GDM1 (cell line): ENCODE measurements around the gene ZNF30.
"Not testable (repeated sequence)": the region's sequence is repeated elsewhere in the genome, so short reads cannot be mapped to it uniquely, and the experiment has no call there.

ENCODE experiments used
- DNase-seq: peaks from one replicate; lab custom pipeline; 2025; lab: John Stamatoyannopoulos, UW

ZNF30 gene

DNA sequence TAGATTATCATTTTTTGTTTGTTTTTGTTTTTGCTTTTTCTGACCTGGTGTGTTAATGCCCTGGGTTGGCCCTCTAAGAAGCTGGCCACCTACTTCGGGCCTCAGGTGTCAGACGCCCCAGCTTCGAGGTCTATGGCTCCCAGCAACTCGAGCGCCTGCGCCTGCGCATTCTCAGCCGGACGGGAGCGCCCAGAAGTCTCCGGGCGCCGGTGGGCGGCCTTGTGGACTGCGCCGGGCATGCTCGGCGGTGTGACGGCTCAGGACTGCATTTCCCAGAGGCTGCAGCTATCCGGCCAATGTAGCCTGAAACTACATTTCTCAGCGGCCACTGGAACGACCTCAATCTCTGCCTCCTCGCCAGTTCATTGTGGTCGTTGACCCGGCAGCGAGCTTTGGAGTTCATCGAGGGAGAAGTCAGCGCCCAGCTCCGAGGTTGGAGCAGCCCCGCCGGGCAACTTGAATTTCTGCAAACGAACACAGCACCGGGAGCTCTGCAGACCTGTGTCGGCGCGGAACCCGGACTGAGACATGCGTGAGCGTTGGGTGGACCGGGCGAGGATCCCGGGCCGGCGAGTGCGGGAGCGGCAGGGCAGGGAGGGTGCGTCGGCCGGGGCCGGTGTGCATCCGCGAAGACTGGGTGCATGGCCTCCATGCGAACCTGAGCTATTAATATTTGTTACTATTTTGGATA is at the start of gene ZNF30:
TSS of gene ZNF30 (plus strand) at position 219 of the 691 bp plus-strand sequence. CDS start 3,045 bp downstream, outside the sequence.
- peak; percentile 69 for DNase-seq

DNA sequence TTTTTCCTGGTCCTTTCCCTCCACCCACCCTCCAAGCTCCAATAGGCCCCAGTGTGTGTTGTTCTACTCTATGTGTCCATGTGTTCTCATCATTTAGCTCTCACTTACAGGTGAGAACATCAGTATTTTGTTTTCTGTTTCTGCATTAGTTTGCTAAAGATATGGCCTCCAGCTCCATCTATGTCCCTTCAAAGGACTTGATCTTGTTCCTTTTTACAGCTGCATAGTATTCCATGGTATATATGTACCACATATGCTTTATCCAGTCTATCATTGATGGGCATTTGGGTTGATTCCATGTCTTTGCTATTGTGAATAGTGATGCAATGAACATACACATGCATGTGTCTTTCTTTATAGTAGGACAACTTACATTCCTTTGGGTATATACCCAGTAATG is 47.1 kb upstream of the ZNF30 start:
- no peak for DNase-seq

DNA sequence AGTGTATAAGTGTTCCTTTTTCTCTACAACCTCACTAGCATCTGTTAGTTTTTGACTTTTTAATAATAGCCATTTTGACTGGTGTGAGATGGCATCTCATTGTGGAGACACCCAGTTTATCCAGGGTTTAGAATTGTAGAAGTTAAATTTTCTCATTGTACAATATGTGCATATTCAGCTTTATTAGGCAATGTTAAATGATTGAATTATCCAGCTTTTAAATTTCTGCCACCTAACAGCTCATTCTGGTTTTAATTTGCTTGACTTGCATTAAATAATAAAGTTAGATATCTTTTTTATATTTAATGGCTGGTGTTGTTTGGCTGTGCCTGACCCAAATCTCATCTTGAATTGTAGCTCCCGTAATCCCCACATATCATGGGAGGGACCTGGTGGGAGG is 46.7 kb upstream of the ZNF30 start:
- no peak for DNase-seq

DNA sequence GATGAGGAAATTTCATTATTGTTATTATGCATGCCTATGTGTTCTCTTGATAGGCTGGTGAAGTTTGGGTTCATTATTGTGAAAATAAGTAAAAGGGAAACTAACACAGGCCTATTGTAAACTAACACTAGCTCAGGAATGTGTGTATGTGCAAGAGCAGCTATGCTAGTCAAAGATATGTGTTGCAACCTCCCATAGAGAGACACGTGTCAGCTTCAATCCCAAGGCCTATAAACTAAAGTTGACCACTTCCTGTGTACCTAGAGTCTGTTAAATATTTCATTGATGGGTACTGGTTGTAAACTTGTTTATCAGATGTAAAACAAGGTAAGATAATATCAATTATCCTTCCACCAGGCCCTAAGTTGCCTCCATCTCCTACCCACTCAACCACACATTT is 44.7 kb upstream of the ZNF30 start:
- DNase-seq, result no peak

DNA sequence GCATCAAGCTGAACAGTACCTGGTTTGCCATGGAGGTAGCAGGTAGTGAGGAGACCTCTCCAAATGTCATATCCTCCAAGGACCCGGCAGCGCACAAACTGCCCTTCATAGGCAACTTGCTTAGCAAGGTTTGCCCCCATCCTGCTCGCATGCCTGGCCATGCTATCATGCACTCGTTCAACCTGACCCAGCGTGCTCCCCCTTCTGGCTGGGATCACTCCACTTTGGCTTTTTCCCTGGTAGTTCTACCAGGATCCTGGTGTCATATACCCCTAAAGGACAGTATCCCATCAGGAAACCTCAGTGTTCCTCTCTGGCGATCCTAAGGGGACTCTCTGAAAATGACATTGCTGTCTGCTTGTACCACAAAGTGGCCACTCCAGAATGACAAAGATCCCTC is 38.6 kb upstream of the ZNF30 start:
- no peak for DNase-seq

DNA sequence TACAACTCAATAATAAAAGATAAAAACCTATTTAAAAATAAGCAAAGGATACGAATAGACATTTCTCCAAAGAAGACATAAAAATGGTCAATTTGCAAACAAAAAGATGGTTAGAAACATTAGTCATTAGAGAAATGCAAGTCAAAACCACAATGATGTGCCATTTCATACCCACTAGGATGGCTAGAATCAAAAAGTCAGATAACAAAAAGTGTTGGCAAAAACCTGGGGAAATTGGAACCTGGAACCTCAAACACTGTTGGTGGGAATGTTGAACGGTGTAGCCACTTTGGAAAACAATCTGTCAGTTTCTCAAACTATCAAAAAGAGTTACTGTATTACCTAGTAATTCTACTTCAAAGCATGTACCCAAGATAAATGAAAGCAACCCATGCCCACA is 26.5 kb upstream of the ZNF30 start:
- no peak for DNase-seq

DNA sequence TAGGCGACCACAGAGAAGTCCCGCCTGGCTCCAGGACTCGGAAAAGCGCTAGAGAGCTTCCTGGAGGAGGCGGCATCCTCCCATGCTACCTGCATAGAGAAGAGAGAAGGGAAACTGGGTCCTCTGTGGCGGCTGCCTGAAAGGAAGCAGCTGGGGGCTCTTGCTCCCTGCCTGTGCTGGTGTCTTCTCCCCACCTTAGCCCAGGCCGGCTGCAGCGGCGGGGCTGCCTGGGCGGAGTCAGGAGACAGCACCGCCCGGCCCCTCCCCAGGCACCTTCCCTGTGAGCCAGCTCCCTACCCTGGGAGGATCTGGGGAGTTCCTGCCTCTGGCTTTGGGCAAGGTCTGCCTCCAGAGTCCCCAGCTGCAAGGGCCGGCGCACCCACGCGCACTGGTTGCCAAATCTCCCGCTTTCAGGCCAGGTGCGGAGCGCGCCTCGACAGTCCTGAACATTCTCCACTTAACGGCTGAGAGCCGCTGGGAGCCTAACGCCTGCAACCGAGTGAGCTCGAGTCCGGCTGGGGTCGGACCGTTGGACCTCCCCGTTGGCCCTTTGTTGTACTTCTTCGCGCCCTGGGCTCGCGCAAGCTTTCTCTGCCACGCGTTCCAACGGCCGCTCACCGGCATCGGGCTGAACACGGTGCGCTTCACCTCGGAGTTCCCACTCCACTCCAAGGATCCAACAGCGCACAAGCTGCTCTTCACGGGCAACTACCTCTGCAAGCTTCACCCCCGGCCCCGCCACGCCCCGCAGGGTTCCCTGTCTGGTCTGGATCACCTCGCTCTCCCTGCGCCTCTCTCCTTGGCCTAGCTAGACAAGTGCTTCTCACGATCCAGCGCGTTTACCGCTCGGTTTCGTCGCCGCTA is 21.8 kb upstream of the ZNF30 start:
- no peak for DNase-seq

DNA sequence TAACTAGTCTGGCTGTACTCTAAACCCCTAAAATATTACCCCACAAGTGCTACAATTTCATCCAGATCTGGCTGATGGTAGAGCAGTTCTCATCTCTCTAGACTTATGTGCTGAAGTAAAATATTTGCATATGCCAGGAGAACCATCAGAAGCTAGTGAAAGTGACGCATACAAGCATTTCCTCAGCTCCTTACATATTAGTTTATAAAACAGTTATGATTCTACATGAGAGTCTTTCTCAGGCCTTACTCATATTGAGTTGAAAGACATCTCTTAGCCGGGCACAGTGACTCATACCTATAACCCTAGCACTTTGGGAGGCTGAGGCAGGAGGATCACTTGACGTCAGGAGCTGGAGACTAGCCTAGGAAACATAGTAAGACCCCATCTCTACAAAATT is 15.9 kb upstream of the ZNF30 start:
- no peak for DNase-seq

DNA sequence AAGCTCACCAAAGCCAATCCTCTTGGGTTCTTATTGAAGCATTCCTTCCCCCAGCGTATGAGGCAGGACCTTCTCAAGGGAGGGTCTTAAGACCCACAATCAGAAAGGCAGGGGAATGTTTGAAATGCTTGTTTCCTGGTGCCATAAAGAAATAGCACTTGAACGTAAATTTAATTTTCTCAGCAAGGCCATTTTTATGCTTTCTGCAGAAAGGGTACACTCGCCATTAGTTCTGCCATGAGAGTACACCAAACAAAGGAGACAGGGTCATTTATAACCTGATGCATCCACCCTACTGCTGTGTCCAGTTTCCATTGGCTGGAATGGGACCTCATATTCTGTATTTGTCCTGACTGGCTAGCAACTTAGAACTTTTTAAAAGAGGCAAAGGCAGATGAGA is 9.6 kb upstream of the ZNF30 start:
- not testable (repeated sequence) for DNase-seq

DNA sequence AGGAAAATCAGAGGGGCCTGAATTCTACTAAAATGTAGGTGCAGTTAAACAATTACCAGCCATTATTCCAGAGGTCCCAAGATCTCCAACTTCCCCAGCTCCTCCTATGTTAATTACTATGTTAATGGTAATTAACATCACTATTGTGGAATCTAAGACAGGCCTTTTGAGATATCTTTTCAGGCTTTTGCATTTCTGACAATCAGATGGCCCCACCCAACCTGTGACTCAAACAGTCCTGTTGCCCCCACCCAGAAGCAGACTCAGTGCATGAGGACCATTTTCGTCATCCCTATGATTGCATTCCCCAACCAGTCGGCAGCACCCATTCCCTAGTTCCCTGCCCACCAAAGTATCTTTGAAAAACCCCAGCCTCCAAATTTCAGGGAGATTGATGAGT is 8.5 kb upstream of the ZNF30 start:
- no peak for DNase-seq

DNA sequence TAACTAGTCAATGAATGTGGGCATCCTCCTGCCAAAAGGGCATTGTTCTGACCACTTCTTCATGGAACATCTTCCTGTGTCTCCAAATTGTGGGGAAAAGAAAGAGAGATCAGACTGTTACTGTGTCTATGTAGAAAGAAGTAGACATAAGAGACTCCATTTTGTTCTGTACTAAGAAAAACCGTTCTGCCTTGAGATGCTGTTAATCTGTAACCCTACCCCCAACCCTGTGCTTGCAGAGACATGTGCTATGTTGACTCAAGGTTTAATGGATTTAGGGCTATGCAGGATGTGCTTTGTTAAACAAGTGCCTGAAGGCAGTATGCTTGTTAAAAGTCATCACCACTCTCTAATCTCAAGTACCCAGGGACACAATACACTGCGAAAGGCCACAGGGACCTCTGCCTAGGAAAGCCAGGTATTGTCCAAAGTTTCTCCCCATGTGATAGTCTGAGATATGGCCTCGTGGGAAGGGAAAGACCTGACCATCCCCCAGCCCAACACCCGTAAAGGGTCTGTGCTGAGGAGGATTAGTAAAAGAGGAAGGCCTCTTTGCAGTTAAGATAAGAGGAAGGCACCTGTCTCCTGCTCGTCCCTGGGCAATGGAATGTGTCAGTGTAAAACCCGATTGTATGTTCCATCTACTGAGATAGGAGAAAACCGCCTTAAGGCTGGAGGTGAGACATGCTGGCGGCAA is 6.5 kb upstream of the ZNF30 start:
- not testable (repeated sequence) for DNase-seq

DNA sequence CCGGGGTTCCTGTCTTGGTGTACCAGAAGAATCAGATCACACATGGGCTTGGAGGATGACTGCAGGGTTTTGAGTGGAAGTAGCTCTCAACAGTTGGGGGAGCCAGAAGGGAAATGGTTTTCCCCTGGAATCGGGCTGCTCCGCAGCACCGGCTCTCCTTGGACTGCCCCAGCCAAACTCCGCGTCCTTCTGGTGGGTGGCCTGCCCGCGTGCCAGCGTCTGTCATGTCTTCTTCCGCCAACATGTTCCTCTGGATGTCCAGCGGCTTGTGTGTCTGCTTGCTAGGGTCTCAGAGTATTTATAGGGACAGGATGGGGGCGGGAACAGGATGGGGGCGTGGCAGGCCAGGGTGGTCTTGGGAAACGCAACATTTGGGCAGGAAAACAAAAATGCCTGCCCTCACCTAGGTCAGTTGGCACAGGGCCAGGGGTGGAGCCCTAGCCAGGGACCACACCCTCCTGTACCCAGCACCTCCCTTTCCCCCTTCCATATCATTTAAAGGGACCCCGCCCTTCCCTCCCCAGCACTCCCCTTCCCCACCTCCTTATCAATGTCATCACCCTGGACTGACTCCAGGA is 1.3 kb upstream of the ZNF30 start:
- DNase-seq, result no peak

DNA sequence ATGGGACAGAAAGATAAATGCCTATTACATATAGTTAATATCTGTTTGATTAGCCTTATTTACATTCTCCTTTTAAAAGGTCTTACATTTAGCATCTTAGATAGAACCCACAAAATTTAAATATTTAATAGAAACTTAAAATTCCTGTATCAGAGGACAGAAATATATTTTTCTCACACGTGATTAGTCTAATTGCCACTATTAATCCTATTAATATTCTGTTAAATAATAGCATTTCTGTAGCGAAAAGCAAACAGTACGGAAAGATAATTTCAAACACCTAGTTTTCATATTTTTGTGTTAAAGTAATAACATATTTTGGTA is 380 bp upstream of the ZNF30 start:
- DNase-seq, result no peak

DNA sequence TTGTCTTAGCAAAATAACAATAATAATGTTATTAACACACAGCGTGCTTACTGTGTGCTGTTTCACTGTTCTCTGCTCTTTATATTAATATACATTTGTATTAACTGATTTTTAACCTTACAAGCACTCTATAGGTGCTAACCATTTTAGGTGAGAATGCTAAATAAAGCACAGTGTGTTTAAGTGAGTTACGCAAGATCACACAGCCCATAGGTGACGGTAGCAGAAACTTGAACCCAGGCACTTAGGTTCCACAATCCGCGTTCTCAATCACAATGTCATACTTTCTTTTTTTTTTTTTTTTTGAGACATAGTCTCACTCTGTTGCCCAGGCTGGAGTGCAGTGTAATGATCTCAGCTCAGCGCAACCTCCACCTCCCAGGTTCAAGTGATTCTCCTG is 5.8 kb downstream of the ZNF30 start:
- no peak for DNase-seq

DNA sequence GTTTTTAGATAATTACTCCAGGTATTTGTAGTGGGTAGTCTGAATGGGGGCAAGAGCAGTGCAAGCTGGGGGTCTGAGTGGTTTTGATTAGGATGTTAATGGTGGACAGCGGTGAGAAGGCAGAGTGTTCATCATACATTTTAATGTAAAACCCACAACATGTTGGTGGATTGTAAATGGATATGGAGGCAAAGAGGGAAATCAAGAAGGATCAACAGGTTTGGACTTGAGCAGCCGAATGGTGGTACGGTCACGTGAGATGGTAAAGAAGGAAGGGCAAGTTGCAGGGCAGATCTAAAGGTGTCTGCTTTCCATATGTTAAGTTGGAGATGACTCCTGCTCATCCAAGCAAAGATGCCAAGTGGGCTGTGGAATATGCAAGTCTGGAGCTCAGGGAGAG is 9.5 kb downstream of the ZNF30 start:
- DNase-seq, result no peak

DNA sequence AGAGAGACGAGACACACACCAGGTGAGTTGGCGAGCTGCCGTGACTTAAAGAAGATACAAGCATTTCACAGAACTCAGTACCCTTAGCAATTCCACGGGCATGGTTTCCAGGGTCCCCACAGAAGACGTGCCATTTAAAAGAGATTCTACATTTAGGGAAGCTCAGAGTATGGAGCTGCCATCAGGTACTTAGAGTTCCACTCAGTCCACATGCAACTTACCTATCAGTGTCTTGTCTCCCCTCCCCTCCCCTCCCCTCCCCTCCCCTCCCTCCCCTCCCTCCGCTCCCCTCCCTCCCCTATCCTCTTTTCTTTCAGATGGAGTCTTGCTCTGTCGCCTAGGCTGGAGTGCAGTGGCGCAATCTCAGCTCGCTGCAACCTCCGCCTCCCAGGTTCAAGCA is 12.2 kb downstream of the ZNF30 start:
- no peak for DNase-seq

DNA sequence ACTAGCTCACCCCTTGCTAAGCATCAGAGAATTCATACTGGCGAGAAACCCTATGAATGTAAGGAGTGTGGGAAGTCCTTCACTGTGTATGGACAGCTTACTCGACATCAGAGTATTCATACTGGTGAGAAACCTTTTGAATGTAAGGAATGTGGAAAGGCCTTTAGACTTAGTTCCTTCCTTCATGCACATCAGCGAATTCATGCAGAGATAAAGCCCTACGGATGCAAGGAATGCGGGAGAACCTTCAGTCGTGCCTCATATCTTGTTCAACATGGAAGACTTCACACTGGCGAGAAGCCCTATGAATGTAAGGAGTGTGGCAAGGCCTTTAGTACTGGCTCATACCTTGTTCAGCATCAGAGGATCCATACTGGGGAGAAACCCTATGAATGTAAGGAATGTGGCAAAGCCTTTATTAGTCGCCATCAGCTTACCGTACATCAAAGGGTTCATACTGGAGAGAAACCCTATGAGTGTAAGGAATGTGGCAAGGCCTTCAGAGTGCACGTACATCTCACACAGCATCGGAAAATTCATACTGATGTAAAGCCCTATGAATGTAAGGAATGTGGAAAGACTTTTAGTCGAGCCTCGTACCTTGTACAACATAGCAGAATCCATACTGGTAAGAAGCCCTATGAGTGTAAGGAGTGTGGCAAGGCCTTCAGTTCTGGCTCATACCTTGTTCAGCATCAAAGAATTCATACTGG is 17.3 kb downstream of the ZNF30 start:
- no peak for DNase-seq

DNA sequence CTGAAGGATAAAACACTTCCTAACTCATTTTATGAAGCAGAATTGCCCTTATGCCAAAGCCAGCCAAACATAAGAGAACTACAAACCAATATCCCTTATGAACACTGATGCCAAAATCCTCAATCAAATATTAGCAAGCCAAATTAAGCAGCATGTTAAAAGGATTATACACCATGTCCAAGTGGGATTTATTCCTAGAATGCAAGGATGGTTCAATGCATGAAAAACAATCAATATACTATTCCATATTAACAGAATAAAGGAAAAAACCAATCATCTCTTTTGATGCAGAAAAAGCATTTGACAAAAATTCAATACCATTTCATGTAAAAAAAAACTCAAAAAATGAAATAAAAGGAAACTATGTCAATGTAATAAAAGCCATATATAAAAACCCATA is 26.4 kb downstream of the ZNF30 start:
- DNase-seq, result no peak

DNA sequence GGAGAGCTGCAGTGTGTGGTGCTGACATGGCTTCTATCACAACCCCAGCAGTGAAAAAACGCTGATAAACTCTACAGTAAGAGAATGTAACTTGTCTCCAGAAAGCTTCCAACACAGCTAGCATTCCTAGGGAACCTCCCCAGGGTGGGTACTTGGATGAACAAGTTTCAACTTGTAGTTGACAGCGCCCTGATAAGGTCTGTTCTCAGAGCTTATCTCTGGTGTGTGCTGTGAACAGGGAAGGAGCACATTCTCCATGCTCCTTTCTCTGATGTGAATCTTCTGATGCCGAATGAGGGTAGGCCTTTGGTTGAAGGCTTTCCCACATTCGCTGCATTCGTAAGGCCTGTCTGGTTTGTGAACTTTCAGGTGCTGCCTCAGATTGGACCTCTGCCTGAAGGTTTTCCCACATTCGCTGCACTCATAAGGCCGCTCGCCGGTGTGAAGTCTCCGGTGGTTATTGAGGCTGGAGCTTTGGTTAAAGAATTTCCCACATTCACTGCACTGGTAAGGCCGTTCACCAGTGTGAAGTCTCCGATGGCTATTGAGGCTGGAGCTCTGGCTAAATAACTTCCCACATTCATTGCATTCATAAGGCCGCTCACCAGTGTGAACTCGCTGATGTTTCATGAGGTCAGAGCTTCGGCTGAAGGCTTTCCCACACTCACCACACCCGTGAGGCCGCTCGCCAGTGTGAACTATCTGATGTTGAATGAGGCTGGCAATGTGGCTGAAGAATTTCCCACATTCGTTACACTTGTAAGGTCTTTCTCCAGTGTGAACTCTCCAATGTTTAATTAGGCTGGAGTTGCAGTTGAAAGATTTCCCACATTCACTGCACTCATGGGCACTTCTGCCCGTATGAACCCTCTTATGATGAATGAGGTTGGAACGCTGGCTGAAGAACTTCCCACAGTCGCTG is 31.4 kb downstream of the ZNF30 start:
- no peak for DNase-seq

DNA sequence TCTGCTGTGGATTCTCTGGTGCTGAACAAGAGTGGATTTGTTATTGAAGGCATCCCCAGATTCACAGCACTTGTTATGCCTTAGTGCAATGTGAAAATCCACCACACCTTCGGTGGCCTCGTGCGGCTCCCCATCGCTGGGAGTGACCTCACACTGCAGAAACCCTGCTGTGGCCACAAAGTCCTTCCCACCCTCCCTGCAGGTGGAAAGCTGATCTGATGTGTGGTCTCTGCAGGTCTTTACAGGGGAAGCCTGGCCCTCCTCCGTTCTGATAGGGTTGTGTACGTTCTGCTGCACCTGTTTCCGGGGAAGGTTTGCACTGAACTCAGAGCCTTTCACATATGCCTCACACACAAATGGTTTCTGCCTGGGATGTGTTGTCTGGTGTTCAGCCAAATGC is 32.3 kb downstream of the ZNF30 start:
- DNase-seq, result no peak
